HEK293 (cell line): ENCODE data around the gene SPG11.
"Not testable (repeated sequence)": the region's sequence is repeated elsewhere in the genome, so short reads cannot be mapped to it uniquely, and the experiment has no call there.

ENCODE experiments used
- CTCF ChIA-PET: fragments of 350-600 bp; formaldehyde crosslinking; extraction: SDS; loops from one replicate; lab custom pipeline; 2021; ENCODE audit warnings: antibody characterized with exemption; lab: Yijun Ruan, JAX
- POLR2A ChIA-PET: fragments of 300-600 bp; formaldehyde crosslinking; extraction: SDS; loops from one replicate; lab custom pipeline; 2020; ENCODE audit warnings: antibody characterized with exemption, inconsistent platforms; lab: Yijun Ruan, JAX
- H3K27ac ChIP-seq: fragments of 200-500 bp; sonication (Bioruptor generic); 2 replicates; pipeline ENCODE4 v1.5.1; 2014; ENCODE audit warnings: low read depth, low read length, control low read depth, inconsistent platforms; ENCODE audit errors: extremely low read depth
- H3K36me3 ChIP-seq, 2 experiments: fragments of 200-500 bp in 1 of 2; sonication (Bioruptor generic) in 1 of 2; 1 replicate in 1 of 2; 2 replicates in 1 of 2; pipeline ENCODE4 v1.5.1; 2014 to 2017; ENCODE audit warnings: inconsistent platforms in 2 of 2, low read length in 2 of 2; ENCODE audit not compliant: control insufficient read depth in 2 of 2, insufficient read depth in 1 of 2
- H3K4me1 ChIP-seq: fragments of 200-500 bp; sonication (Bioruptor generic); 2 replicates; pipeline ENCODE4 v1.5.1; 2014; ENCODE audit warnings: mild to moderate bottlenecking, low read length, inconsistent platforms; ENCODE audit not compliant: control insufficient read depth, insufficient read depth
- H3K4me3 ChIP-seq: 2 replicates; pipeline ENCODE4 v1.5.1; 2011; ENCODE audit warnings: low read depth, mild to moderate bottlenecking, control low read depth, low read length, moderate library complexity
- H3K9me3 ChIP-seq: fragments of 200-500 bp; sonication (Bioruptor generic); 2 replicates; pipeline ENCODE4 v1.5.1; 2014; ENCODE audit warnings: low read depth, low read length, inconsistent platforms; ENCODE audit not compliant: control insufficient read depth, insufficient read depth
- KLF7 ChIP-seq: fragments of 450-650 bp; formaldehyde crosslinking; IDR thresholded peaks from 2 replicates; pipeline ENCODE4 v1.5.1; 2016; ENCODE audit warnings: missing biosample characterization, missing genetic modification characterization, borderline replicate concordance
- OSR2 ChIP-seq: fragments of 450-650 bp; formaldehyde crosslinking; IDR thresholded peaks from 2 replicates; pipeline ENCODE4 v1.5.1; 2016; ENCODE audit warnings: missing biosample characterization, missing genetic modification characterization
- TCF7L2 ChIP-seq: IDR thresholded peaks from 2 replicates; pipeline ENCODE4 v1.6.1; 2011; ENCODE audit warnings: low read depth, mild to moderate bottlenecking, inconsistent platforms, low read length, moderate library complexity, borderline replicate concordance
- ZNF121 ChIP-seq: fragments of 450-650 bp; formaldehyde crosslinking; IDR thresholded peaks from 2 replicates; pipeline ENCODE4 v1.5.1; 2016; ENCODE audit warnings: missing biosample characterization, missing genetic modification characterization
- ZNF501 ChIP-seq: fragments of 450-650 bp; formaldehyde crosslinking; IDR thresholded peaks from 2 replicates; pipeline ENCODE4 v1.5.1; 2016; ENCODE audit warnings: missing biosample characterization, missing genetic modification characterization
- ZNF549 ChIP-seq: fragments of 450-650 bp; IDR thresholded peaks from 2 replicates; pipeline ENCODE4 v1.5.1; 2018; ENCODE audit warnings: missing biosample characterization, missing genetic modification characterization, mild to moderate bottlenecking, inconsistent platforms, moderate library complexity
- ZNF701 ChIP-seq: fragments of 450-650 bp; formaldehyde crosslinking; IDR thresholded peaks from 2 replicates; pipeline ENCODE4 v1.5.1; 2016; ENCODE audit warnings: missing biosample characterization, missing genetic modification characterization
- ZSCAN30 ChIP-seq: fragments of 450-650 bp; IDR thresholded peaks from 2 replicates; pipeline ENCODE4 v1.5.1; 2018; ENCODE audit warnings: missing biosample characterization, mild to moderate bottlenecking, missing genetic modification characterization, moderate library complexity
- TF ChIP-seq, protein P1 (sequence below): fragments of 450-650 bp; IDR thresholded peaks from 2 replicates; pipeline ENCODE4 v1.5.1; 2018; ENCODE audit warnings: missing biosample characterization, missing genetic modification characterization
- TF ChIP-seq, protein P2 (sequence below): fragments of 450-650 bp; formaldehyde crosslinking; IDR thresholded peaks from 2 replicates; pipeline ENCODE4 v1.5.1; 2017; ENCODE audit warnings: missing biosample characterization, missing genetic modification characterization
- TF ChIP-seq, protein P3 (sequence below): fragments of 450-650 bp; formaldehyde crosslinking; conservative IDR thresholded peaks from 2 replicates; pipeline ENCODE4 v1.5.1; 2016; ENCODE audit warnings: low read depth, missing biosample characterization, missing genetic modification characterization
- TF ChIP-seq, protein P4 (sequence below): fragments of 450-650 bp; formaldehyde crosslinking; IDR thresholded peaks from 2 replicates; pipeline ENCODE4 v1.5.1; 2016; ENCODE audit warnings: missing biosample characterization, missing genetic modification characterization
- TF ChIP-seq, protein P5 (sequence below): fragments of 450-650 bp; formaldehyde crosslinking; IDR thresholded peaks from 2 replicates; pipeline ENCODE4 v1.5.1; 2016; ENCODE audit warnings: missing biosample characterization, missing genetic modification characterization

SPG11 gene

DNA sequence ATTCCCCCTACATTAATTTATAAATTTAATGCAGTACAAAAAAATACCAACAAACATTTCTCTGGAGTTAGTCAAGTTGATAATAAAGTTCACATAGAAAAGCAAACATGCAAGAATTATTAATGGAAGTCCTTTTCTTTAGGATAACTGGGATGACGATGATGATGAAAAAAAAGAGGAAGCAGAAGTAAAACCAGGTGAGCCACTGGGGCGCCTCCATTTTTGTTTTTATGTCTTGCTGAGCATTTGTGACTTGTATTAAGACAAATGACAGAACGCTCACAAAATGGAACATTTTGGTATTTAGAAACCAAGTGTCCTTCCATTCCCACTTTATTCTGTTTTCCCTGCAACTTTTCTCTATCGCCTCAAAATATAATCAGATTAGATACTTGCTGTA, 112.7 kb downstream of the SPG11 start:
- Histone ChIP-seq H3K9me3 (no peaks in the 10 kb centered on the region), H3K4me1 (no peaks in the 10 kb centered on the region), H3K36me3 (peaks cover 26 to 47% of the 10 kb centered on the region in 2 experiments; a peak in 2 of 3 replicates), H3K27ac (no peak overlapping the region), H3K4me3 (no peak overlapping the region)
- ChIA-PET POLR2A (no interaction called here), CTCF (interaction anchor here (0.7 to 1.2 kb wide), 3 partner anchors 8 to 203 kb away, joined by 3 to 6 read pairs (median 4); no protein-coding TSS in a partner anchor)
- TF ChIP-seq ZSCAN30 (tag by site-specific recombination) = no peak
- TF ChIP-seq, protein P1, sequence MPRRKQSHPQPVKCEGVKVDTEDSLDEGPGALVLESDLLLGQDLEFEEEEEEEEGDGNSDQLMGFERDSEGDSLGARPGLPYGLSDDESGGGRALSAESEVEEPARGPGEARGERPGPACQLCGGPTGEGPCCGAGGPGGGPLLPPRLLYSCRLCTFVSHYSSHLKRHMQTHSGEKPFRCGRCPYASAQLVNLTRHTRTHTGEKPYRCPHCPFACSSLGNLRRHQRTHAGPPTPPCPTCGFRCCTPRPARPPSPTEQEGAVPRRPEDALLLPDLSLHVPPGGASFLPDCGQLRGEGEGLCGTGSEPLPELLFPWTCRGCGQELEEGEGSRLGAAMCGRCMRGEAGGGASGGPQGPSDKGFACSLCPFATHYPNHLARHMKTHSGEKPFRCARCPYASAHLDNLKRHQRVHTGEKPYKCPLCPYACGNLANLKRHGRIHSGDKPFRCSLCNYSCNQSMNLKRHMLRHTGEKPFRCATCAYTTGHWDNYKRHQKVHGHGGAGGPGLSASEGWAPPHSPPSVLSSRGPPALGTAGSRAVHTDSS (tag by site-specific recombination) = 0 out of 2 replicates have a peak, but pooled peaks have one; percentile 12

DNA sequence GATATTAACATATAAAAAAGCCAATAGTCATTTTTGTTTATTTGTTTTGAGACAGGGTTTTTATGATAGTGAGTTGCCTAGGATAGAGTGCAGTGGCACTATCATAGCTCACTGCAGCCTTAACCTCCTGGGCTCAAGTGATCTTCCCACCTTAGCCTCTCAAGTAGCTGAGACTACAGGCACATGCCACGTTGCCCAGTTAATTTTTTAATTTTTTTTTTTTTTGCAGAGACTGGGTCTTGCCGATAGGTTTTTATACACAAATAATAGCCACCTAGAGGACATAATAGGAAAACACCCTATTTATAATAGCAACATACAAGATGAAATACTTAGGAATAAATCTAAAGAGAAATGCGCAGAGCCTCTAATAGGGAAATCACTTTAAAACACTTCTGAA, 113.2 kb downstream of the SPG11 start:
- H3K9me3 ChIP-seq = no peaks in the 10 kb centered on the region
- no peak overlapping the region for H3K4me3 ChIP-seq
- POLR2A ChIA-PET = no interaction called here
- TF ChIP-seq TCF7L2 (no peak), KLF7 (tag by site-specific recombination) (no peak)
- TF ChIP-seq, protein P2, sequence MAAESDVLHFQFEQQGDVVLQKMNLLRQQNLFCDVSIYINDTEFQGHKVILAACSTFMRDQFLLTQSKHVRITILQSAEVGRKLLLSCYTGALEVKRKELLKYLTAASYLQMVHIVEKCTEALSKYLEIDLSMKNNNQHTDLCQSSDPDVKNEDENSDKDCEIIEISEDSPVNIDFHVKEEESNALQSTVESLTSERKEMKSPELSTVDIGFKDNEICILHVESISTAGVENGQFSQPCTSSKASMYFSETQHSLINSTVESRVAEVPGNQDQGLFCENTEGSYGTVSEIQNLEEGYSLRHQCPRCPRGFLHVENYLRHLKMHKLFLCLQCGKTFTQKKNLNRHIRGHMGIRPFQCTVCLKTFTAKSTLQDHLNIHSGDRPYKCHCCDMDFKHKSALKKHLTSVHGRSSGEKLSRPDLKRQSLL = no peak
- TF ChIP-seq, protein P3, sequence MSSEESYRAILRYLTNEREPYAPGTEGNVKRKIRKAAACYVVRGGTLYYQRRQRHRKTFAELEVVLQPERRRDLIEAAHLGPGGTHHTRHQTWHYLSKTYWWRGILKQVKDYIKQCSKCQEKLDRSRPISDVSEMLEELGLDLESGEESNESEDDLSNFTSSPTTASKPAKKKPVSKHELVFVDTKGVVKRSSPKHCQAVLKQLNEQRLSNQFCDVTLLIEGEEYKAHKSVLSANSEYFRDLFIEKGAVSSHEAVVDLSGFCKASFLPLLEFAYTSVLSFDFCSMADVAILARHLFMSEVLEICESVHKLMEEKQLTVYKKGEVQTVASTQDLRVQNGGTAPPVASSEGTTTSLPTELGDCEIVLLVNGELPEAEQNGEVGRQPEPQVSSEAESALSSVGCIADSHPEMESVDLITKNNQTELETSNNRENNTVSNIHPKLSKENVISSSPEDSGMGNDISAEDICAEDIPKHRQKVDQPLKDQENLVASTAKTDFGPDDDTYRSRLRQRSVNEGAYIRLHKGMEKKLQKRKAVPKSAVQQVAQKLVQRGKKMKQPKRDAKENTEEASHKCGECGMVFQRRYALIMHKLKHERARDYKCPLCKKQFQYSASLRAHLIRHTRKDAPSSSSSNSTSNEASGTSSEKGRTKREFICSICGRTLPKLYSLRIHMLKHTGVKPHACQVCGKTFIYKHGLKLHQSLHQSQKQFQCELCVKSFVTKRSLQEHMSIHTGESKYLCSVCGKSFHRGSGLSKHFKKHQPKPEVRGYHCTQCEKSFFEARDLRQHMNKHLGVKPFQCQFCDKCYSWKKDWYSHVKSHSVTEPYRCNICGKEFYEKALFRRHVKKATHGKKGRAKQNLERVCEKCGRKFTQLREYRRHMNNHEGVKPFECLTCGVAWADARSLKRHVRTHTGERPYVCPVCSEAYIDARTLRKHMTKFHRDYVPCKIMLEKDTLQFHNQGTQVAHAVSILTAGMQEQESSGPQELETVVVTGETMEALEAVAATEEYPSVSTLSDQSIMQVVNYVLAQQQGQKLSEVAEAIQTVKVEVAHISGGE (tag by site-specific recombination) = no peak
- TF ChIP-seq, all 188 proteins: peak for 0
- Histone ChIP-seq H3K36me3 (peaks cover 24 to 42% of the 10 kb centered on the region in 2 experiments; a peak in 2 of 3 replicates), H3K4me1 (0 out of 2 replicates have a peak, but pooled peaks cover under 1% of the 10 kb centered on the region), H3K27ac (no peak overlapping the region)
- CTCF ChIA-PET = interaction anchor here (0.6 to 1.2 kb wide), 5 partner anchors 8 to 203 kb away, joined by 3 to 6 read pairs (median 4); no protein-coding TSS in a partner anchor

DNA sequence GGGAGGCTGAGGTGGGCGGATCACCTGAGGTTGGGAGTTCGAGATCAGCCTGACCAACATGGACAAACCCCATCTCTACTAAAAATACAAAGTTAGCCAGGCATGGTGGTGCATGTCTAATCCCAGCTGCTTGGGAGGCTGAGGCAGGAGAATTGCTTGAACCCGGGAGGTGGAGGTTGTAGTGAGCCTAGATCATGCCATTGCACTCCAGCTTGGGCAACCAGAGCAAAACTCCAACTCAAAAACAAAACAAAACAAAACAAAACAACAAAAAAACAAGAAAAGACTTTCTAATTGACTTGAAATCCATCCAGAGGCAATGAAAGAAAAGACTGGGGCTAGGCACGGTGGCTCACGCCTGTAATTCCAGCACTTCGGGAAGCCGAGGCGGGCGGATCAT, 114.3 kb downstream of the SPG11 start:
- H3K4me1 ChIP-seq, H3K27ac ChIP-seq, H3K9me3 ChIP-seq, POLR2A ChIA-PET, CTCF ChIA-PET, H3K4me3 ChIP-seq: not testable (repeated sequence)
- H3K36me3 ChIP-seq = peaks cover 24 to 33% of the 10 kb centered on the region in 2 experiments; a peak in 2 of 3 replicates

DNA sequence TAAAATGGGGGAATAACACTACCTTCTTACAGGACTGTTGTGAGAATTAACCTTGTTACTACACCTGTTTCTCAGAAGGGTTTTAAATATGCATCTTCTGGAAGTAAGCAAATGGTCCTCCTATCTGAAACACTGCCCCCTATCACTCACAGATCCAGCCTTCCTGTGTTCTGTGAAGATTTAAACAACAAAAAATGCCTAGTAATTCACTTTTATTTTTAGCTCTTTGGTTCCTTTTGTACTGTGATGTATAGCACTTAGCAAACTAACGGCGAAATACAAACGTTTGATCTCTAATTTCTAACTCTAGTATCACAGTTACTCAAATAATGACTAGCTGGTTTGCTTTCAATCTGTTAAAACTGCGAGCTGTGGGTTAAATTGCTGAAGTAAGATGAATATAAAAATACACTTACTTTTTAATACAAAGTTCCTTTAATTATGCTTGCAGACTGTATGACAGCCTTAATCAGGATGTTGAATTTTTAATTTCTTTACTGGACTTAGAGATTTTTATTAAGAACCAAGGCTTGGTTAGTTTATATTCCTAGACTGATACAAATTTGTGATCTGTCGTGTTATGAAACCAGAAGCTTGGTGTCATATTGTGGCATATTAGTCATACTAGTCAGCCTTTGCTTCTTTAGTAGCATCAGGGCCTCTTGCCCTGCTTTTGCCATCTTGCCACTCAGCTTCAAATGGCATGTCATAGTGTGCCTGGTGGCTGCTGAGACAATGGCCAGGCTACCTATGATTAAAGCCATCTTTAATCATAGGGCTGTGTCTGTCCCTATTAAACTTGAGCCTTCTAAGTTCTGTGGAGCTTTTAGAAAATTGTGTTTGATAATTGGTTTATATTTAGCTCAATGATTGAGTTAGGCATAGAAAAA, 117.3 kb downstream of the SPG11 start:
- H3K36me3 ChIP-seq = peaks cover 0 to 29% of the 10 kb centered on the region in 2 experiments; a peak in 2 of 3 replicates
- no peaks in the 10 kb centered on the region for H3K9me3 ChIP-seq
- ChIA-PET CTCF (interaction anchor here (0.6 to 2.1 kb wide), 10 partner anchors 8 to 859 kb away, joined by 3 to 12 read pairs (median 4); no protein-coding TSS in a partner anchor), POLR2A (interaction anchor here (1.9 kb wide), 1 partner anchor 9 kb away, joined by 11 read pairs; the partner anchor contains the start of gene EIF3J)
- 0 out of 2 replicates have a peak, but pooled peaks cover 6% of the 10 kb centered on the region for H3K4me1 ChIP-seq
- no peak overlapping the region for H3K4me3 ChIP-seq
- H3K27ac ChIP-seq = no peak overlapping the region
- TF ChIP-seq, protein P4, sequence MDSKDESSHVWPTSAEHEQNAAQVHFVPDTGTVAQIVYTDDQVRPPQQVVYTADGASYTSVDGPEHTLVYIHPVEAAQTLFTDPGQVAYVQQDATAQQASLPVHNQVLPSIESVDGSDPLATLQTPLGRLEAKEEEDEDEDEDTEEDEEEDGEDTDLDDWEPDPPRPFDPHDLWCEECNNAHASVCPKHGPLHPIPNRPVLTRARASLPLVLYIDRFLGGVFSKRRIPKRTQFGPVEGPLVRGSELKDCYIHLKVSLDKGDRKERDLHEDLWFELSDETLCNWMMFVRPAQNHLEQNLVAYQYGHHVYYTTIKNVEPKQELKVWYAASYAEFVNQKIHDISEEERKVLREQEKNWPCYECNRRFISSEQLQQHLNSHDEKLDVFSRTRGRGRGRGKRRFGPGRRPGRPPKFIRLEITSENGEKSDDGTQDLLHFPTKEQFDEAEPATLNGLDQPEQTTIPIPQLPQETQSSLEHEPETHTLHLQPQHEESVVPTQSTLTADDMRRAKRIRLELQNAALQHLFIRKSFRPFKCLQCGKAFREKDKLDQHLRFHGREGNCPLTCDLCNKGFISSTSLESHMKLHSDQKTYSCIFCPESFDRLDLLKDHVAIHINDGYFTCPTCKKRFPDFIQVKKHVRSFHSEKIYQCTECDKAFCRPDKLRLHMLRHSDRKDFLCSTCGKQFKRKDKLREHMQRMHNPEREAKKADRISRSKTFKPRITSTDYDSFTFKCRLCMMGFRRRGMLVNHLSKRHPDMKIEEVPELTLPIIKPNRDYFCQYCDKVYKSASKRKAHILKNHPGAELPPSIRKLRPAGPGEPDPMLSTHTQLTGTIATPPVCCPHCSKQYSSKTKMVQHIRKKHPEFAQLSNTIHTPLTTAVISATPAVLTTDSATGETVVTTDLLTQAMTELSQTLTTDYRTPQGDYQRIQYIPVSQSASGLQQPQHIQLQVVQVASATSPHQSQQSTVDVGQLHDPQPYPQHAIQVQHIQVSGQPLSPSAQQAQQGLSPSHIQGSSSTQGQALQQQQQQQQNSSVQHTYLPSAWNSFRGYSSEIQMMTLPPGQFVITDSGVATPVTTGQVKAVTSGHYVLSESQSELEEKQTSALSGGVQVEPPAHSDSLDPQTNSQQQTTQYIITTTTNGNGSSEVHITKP (tag by site-specific recombination) = no peak
- TF ChIP-seq ZNF501 (no peak), ZNF549 (tag by site-specific recombination) (no peak), ZNF701 (no peak), OSR2 (tag by site-specific recombination) (no peak), ZNF121 (tag by site-specific recombination) (no peak)
- TF ChIP-seq, protein P5, sequence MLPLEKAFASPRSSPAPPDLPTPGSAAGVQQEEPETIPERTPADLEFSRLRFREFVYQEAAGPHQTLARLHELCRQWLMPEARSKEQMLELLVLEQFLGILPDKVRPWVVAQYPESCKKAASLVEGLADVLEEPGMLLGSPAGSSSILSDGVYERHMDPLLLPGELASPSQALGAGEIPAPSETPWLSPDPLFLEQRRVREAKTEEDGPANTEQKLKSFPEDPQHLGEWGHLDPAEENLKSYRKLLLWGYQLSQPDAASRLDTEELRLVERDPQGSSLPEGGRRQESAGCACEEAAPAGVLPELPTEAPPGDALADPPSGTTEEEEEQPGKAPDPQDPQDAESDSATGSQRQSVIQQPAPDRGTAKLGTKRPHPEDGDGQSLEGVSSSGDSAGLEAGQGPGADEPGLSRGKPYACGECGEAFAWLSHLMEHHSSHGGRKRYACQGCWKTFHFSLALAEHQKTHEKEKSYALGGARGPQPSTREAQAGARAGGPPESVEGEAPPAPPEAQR = no peak
